WTC11 (cell line): ENCODE measurements around the gene OR52H1. TPM values are rescaled to one million over a fixed set of nuclear protein-coding genes. Genes with fewer than 3 reads are reported as not detected.

ENCODE experiments used
- ATAC-seq: fragments of 200-7000 bp; cut with Tn5 transposase; 2 replicates; pipeline ENCODE4 v1.10.0; 2021; ENCODE audit warnings: mild to moderate bottlenecking, moderate library complexity
- CTCF ChIA-PET: fragments of 300-600 bp; sonication (Branson Sonifier 250); formaldehyde crosslinking; loops from one replicate; lab custom pipeline; 2021; ENCODE audit warnings: antibody characterized with exemption; lab: Charles Lee
- POLR2A ChIA-PET: fragments of 350-600 bp; sonication (Branson Sonifier 250); formaldehyde crosslinking; loops from one replicate; lab custom pipeline; 2021; ENCODE audit warnings: antibody characterized with exemption; lab: Charles Lee
- DNase-seq: peaks from one replicate; pipeline ENCODE4 v3.0.0; 2021; ENCODE audit warnings: low spot score
- H3K27ac Mint-ChIP-seq: 2 replicates; pipeline ENCODE4 v1.8.0; 2021; ENCODE audit warnings: mixed read lengths
- H3K27me3 Mint-ChIP-seq: 2 replicates; pipeline ENCODE4 v1.8.0; 2021; ENCODE audit warnings: low read depth, mild to moderate bottlenecking, moderate library complexity, mixed read lengths
- H3K36me3 Mint-ChIP-seq: 2 replicates; pipeline ENCODE4 v1.8.0; 2021; ENCODE audit warnings: mixed read lengths
- H3K4me1 Mint-ChIP-seq: 2 replicates; pipeline ENCODE4 v1.8.0; 2022; ENCODE audit warnings: mixed read lengths
- H3K4me3 Mint-ChIP-seq: 2 replicates; pipeline ENCODE4 v1.8.0; 2021; ENCODE audit warnings: mild to moderate bottlenecking, moderate library complexity, mixed read lengths
- H3K9me3 Mint-ChIP-seq: 2 replicates; pipeline ENCODE4 v1.8.0; 2021; ENCODE audit warnings: mixed read lengths
- ATF2 ChIP-seq: sonication (generic); formaldehyde crosslinking; IDR thresholded peaks from 2 replicates; pipeline ENCODE4 v1.8.1; 2022; ENCODE audit warnings: low read depth, missing genetic modification reagents, borderline replicate concordance
- CTCF ChIP-seq: fragments of 200-600 bp; IDR thresholded peaks from 2 replicates; pipeline ENCODE4 v1.8.0; 2022; ENCODE audit warnings: antibody characterized with exemption
- E2F4 ChIP-seq: sonication (generic); formaldehyde crosslinking; IDR thresholded peaks from 2 replicates; pipeline ENCODE4 v1.8.1; 2022; ENCODE audit warnings: low read depth, mild to moderate bottlenecking, moderate library complexity, missing genetic modification reagents, borderline replicate concordance
- EMX1 ChIP-seq: fragments of 250-450 bp; sonication (Bioruptor Pico); IDR thresholded peaks from 2 replicates; pipeline ENCODE4 v1.8.0; 2021; ENCODE audit warnings: mild to moderate bottlenecking
- GTF2I ChIP-seq: fragments of 250-450 bp; sonication (Bioruptor Pico); conservative IDR thresholded peaks from 2 replicates; pipeline ENCODE4 v1.4.0; 2021; ENCODE audit warnings: mild to moderate bottlenecking
- IRF2 ChIP-seq: sonication (generic); formaldehyde crosslinking; IDR thresholded peaks from 2 replicates; pipeline ENCODE4 v1.8.0; 2022; ENCODE audit warnings: low read depth, missing genetic modification reagents, borderline replicate concordance
- JUN ChIP-seq: sonication (generic); formaldehyde crosslinking; IDR thresholded peaks from 2 replicates; pipeline ENCODE4 v1.8.0; 2023; ENCODE audit warnings: mild to moderate bottlenecking, missing genetic modification reagents
- MXD4 ChIP-seq: fragments of 250-450 bp; sonication (Bioruptor Pico); IDR thresholded peaks from 2 replicates; pipeline ENCODE4 v1.8.0; 2021; ENCODE audit warnings: mild to moderate bottlenecking, moderate library complexity, borderline replicate concordance
- SP1 ChIP-seq: sonication (generic); formaldehyde crosslinking; conservative IDR thresholded peaks from 2 replicates; pipeline ENCODE4 v1.8.1; 2022; ENCODE audit warnings: missing genetic modification reagents
- TEAD4 ChIP-seq: sonication (generic); formaldehyde crosslinking; IDR thresholded peaks from 2 replicates; pipeline ENCODE4 v1.8.0; 2022; ENCODE audit warnings: mild to moderate bottlenecking, missing genetic modification reagents
- TP53 ChIP-seq: sonication (generic); formaldehyde crosslinking; IDR thresholded peaks from 2 replicates; pipeline ENCODE4 v1.8.1; 2023; ENCODE audit warnings: mild to moderate bottlenecking, missing genetic modification reagents
- USF2 ChIP-seq: sonication (generic); formaldehyde crosslinking; IDR thresholded peaks from 2 replicates; pipeline ENCODE4 v1.8.1; 2023; ENCODE audit warnings: mild to moderate bottlenecking, missing genetic modification reagents, moderate library complexity
- ZNF138 ChIP-seq: sonication (generic); formaldehyde crosslinking; conservative IDR thresholded peaks from 2 replicates; pipeline ENCODE4 v1.8.1; 2022; ENCODE audit warnings: mild to moderate bottlenecking, moderate library complexity, missing genetic modification reagents
- ZNF232 ChIP-seq: sonication (generic); formaldehyde crosslinking; IDR thresholded peaks from 2 replicates; pipeline ENCODE4 v1.8.0; 2022; ENCODE audit warnings: mild to moderate bottlenecking, missing genetic modification reagents
- ZNF532 ChIP-seq: fragments of 250-450 bp; sonication (Bioruptor Pico); IDR thresholded peaks from 2 replicates; pipeline ENCODE4 v1.9.0; 2021; ENCODE audit warnings: mild to moderate bottlenecking, borderline replicate concordance
- total RNA-seq: library from RNA; stranded (reverse); gene quantifications from 3 replicates; pipeline ENCODE4 v1.2.3, GENCODE V29; 2021
- TF ChIP-seq, protein P1 (sequence below): sonication (generic); formaldehyde crosslinking; IDR thresholded peaks from 2 replicates; pipeline ENCODE4 v1.8.0; 2022; ENCODE audit warnings: mild to moderate bottlenecking, missing genetic modification reagents
- TF ChIP-seq, protein P2 (sequence below): sonication (generic); formaldehyde crosslinking; IDR thresholded peaks from 2 replicates; pipeline ENCODE4 v1.8.1; 2023; ENCODE audit warnings: mild to moderate bottlenecking, missing genetic modification reagents
- TF ChIP-seq, protein P3 (sequence below): sonication (generic); formaldehyde crosslinking; IDR thresholded peaks from 2 replicates; pipeline ENCODE4 v1.8.1; 2022; ENCODE audit warnings: mild to moderate bottlenecking, missing genetic modification reagents, moderate library complexity, borderline replicate concordance

OR52H1 gene
- total RNA-seq, 1 experiment from 2014 or later, result not detected

DNA sequence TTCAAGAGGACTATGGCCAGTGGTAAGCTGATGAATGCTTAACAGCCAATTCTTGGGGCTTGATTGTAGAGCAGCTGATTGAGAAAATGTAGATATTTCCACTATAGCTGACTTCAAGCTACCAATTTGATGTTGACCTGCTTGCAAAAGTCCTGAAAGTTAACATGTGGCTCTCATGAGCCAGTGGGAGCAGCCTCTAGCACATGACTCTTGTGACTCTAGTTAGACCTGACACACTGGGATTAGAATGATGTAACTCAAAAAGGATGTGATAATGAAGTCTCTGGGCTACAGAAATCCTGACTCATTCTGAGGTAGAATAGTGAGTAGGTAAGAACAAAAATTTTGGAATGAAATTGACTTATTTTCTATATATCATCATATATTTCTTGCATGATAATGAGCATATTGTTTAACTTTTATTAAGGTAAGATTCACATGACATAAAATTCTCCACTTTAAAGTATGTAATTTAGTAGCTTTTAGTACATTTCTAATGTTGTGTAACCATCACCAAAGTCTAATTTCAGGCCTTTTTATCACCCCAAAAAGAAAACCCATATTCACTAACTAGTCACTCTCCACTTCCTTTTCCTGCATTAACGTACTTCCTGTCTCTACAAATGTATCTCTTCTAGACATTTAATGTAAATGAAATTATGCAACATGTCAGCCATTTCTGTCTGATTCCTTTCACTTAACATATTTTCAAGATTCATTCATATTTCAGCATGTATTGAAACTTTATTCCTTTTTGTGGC lies 16.1 kb upstream of the OR52H1 start:
- H3K27me3 Mint-ChIP-seq, result no peaks in the 10 kb centered on the region
- DNase-seq, result no peak
- H3K4me3 Mint-ChIP-seq, result no peak overlapping the region
- H3K27ac Mint-ChIP-seq, result no peak overlapping the region
- no peak for ATAC-seq
- no peak for TF ChIP-seq JUN
- TF ChIP-seq ATF2 (CRISPR knock-in tag), result no peak
- TF ChIP-seq CTCF, result no peak
- TF ChIP-seq ZNF138 (CRISPR knock-in tag), result no peak
- CTCF ChIA-PET, result no interaction called here
- no peaks in the 10 kb centered on the region for H3K36me3 Mint-ChIP-seq
- POLR2A ChIA-PET, result interaction anchor here (0.5 kb wide), 1 partner anchor 43 kb away, joined by 4 read pairs; no protein-coding TSS in a partner anchor
- H3K9me3 Mint-ChIP-seq, result no peaks in the 10 kb centered on the region
- no peaks in the 10 kb centered on the region for H3K4me1 Mint-ChIP-seq

DNA sequence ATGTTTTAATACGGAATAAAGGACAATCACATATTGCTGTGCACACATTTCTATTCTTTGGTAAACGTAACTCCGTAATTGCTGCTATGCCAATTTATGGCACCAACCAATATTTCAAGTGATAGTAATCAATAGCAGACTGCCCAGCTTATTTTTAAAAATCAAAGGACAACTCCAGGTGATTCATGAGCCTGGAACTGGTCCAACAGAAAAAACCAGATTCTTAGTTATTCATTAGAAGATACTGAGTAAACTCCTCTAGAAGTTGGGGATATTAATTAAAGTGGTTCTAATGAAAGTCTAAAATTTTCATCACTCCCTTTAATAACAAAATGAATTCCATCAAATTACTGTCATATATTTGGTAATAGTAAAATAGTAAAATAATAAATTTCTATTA lies 9.4 kb upstream of the OR52H1 start:
- H3K27ac Mint-ChIP-seq, result no peak overlapping the region
- ATAC-seq (no peak), DNase-seq (no peak)
- no peaks in the 10 kb centered on the region for H3K9me3 Mint-ChIP-seq
- ChIA-PET CTCF (no interaction called here), POLR2A (no interaction called here)
- no peaks in the 10 kb centered on the region for H3K27me3 Mint-ChIP-seq
- peaks cover 16% of the 10 kb centered on the region for H3K4me1 Mint-ChIP-seq
- H3K36me3 Mint-ChIP-seq, result no peaks in the 10 kb centered on the region
- no peak overlapping the region for H3K4me3 Mint-ChIP-seq
- TF ChIP-seq E2F4 (CRISPR knock-in tag), result no peak
- TF ChIP-seq ZNF232 (CRISPR knock-in tag), result no peak
- TF ChIP-seq TEAD4 (CRISPR knock-in tag), result no peak
- TF ChIP-seq IRF2 (CRISPR knock-in tag), result no peak
- no peak for TF ChIP-seq EMX1
- TF ChIP-seq CTCF, result no peak
- no peak for TF ChIP-seq TP53
- TF ChIP-seq, protein P1, sequence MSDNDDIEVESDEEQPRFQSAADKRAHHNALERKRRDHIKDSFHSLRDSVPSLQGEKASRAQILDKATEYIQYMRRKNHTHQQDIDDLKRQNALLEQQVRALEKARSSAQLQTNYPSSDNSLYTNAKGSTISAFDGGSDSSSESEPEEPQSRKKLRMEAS (CRISPR knock-in tag), result no peak
- TF ChIP-seq GTF2I (CRISPR knock-in tag), result no peak
- TF ChIP-seq, protein P2, sequence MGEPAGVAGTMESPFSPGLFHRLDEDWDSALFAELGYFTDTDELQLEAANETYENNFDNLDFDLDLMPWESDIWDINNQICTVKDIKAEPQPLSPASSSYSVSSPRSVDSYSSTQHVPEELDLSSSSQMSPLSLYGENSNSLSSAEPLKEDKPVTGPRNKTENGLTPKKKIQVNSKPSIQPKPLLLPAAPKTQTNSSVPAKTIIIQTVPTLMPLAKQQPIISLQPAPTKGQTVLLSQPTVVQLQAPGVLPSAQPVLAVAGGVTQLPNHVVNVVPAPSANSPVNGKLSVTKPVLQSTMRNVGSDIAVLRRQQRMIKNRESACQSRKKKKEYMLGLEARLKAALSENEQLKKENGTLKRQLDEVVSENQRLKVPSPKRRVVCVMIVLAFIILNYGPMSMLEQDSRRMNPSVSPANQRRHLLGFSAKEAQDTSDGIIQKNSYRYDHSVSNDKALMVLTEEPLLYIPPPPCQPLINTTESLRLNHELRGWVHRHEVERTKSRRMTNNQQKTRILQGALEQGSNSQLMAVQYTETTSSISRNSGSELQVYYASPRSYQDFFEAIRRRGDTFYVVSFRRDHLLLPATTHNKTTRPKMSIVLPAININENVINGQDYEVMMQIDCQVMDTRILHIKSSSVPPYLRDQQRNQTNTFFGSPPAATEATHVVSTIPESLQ (CRISPR knock-in tag), result no peak
- TF ChIP-seq, protein P3, sequence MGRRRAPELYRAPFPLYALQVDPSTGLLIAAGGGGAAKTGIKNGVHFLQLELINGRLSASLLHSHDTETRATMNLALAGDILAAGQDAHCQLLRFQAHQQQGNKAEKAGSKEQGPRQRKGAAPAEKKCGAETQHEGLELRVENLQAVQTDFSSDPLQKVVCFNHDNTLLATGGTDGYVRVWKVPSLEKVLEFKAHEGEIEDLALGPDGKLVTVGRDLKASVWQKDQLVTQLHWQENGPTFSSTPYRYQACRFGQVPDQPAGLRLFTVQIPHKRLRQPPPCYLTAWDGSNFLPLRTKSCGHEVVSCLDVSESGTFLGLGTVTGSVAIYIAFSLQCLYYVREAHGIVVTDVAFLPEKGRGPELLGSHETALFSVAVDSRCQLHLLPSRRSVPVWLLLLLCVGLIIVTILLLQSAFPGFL (CRISPR knock-in tag), result no peak
- TF ChIP-seq SP1 (CRISPR knock-in tag), result no peak
- TF ChIP-seq ZNF532 (CRISPR knock-in tag), result no peak
- no peak for TF ChIP-seq MXD4 (CRISPR knock-in tag)
- TF ChIP-seq USF2 (CRISPR knock-in tag), result no peak
